ENCODE data around the gene RAPGEF6. TPM values are rescaled to one million over a fixed set of nuclear protein-coding genes. Genes with fewer than 3 reads are reported as not detected.

Gene RAPGEF6
- total RNA-seq, 6 experiments from 2014 or later = 7.3 to 12.0 (median 10.2) TPM

DNA sequence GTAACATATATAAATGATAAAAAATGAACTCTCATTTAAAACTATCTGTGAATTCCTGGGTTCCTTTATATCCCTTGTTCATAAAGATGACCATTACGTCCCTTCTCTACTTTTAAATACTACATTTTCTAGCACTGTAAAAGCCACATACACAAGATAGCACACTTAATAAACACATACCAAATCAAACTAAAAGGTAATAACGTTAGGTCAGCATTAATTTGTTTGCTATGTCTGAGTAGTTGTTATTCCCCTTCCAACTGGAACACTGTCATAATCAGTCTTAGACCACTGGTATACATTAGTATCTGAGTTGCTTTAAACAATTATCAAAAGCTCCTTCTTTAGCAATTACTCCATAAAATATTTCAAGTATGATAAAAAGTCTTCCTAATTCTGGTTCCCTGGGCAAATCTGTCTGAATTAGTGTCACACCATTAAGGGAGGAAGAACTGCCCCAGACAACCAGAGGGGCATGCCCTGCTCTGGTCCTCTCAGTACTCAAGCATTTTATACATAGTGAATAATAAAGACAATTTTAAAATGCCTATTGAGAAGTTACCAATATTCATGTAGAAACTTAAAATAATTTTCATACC, 98.1 kb downstream of the RAPGEF6 start:
- no peak overlapping the region for H3K4me3 Mint-ChIP-seq
- H3K27ac Mint-ChIP-seq = no peak overlapping the region
- no peaks in the 10 kb centered on the region for H3K27me3 Mint-ChIP-seq (ENCODE audit: insufficient read depth)
- peaks cover 5% of the 10 kb centered on the region; the same call in 1 of the 2 replicates for H3K36me3 Mint-ChIP-seq (ENCODE audit: low read depth)
- H3K9me3 Mint-ChIP-seq = no peaks in the 10 kb centered on the region
- TF ChIP-seq, protein P1, sequence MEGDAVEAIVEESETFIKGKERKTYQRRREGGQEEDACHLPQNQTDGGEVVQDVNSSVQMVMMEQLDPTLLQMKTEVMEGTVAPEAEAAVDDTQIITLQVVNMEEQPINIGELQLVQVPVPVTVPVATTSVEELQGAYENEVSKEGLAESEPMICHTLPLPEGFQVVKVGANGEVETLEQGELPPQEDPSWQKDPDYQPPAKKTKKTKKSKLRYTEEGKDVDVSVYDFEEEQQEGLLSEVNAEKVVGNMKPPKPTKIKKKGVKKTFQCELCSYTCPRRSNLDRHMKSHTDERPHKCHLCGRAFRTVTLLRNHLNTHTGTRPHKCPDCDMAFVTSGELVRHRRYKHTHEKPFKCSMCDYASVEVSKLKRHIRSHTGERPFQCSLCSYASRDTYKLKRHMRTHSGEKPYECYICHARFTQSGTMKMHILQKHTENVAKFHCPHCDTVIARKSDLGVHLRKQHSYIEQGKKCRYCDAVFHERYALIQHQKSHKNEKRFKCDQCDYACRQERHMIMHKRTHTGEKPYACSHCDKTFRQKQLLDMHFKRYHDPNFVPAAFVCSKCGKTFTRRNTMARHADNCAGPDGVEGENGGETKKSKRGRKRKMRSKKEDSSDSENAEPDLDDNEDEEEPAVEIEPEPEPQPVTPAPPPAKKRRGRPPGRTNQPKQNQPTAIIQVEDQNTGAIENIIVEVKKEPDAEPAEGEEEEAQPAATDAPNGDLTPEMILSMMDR (IDR thresholded peaks at IDR 0.05) = no peak
- H3K4me1 Mint-ChIP-seq (ENCODE audit: low read depth) = peaks cover 50% of the 10 kb centered on the region
- no peak for DNase-seq

DNA sequence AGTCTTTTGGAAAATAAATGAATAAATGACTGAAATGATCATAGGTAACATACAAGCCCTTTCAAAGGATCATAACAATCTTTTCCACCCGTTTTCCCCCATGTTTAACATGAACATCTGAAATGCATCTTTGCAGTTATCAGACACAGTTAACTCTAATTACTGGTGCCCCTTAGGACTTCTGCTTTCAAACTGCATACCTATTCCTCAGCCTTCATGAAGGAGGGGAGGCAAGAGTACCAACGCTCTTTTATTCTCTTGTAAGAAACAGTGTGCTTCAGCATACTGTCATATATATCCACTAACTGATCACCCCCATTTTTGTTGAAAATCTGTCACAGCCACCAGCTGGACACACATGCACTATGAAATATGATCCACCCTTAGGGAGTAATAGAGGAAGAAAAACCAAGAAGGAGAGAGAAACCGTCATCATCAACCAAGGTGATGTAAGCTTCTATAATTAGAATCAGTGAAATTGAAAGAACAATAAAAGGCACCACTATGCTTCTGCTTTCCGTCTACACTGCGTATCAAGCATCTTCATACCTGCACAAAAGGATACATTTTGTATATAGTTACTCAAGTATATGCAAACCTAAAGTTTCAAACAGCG, 98.7 kb downstream of the RAPGEF6 start:
- no peak overlapping the region for H3K27ac Mint-ChIP-seq
- H3K27me3 Mint-ChIP-seq (ENCODE audit: insufficient read depth) = no peaks in the 10 kb centered on the region
- H3K4me3 Mint-ChIP-seq = no peak overlapping the region
- no peaks in the 10 kb centered on the region for H3K9me3 Mint-ChIP-seq
- peaks cover 5% of the 10 kb centered on the region; the same call in 1 of the 2 replicates for H3K36me3 Mint-ChIP-seq (ENCODE audit: low read depth)
- TF ChIP-seq, protein P1 (IDR thresholded peaks at IDR 0.05) = no peak
- DNase-seq = no peak
- H3K4me1 Mint-ChIP-seq (ENCODE audit: low read depth) = peaks cover 44% of the 10 kb centered on the region

DNA sequence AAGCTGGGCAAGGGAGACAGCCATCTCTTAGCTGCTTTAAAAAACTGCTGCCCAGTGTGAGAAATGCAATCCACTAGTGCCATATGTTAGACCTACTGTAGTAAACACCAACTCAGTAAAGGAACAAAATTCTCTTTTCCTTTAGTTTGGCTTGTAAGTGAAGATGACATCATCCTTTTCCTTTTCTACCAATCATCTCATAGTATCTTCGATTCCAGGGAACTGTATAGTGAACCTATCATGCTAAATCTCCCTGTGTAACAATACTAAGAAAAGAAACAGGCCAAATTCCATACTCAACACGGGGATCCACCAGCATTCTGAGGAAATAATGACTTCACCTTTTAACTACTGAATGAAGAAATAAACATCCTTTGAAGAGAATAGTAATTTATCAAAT, 100.1 kb downstream of the RAPGEF6 start:
- no peak for DNase-seq
- Mint-ChIP-seq H3K27me3 (ENCODE audit: insufficient read depth) (no peaks in the 10 kb centered on the region), H3K36me3 (ENCODE audit: low read depth) (peaks cover 5% of the 10 kb centered on the region; the same call in 1 of the 2 replicates), H3K9me3 (no peaks in the 10 kb centered on the region), H3K4me1 (ENCODE audit: low read depth) (peaks cover 43% of the 10 kb centered on the region), H3K4me3 (no peak overlapping the region), H3K27ac (no peak overlapping the region)
- TF ChIP-seq, protein P1 (IDR thresholded peaks at IDR 0.05) = no peak

- Mint-ChIP-seq H3K27me3 (ENCODE audit: insufficient read depth) (no peaks in the 10 kb centered on the region), H3K9me3 (no peaks in the 10 kb centered on the region), H3K4me1 (ENCODE audit: low read depth) (peaks cover 42% of the 10 kb centered on the region), H3K4me3 (no peak overlapping the region), H3K27ac (no peak overlapping the region), H3K36me3 (ENCODE audit: low read depth) (peaks cover 1% of the 10 kb centered on the region; the same call in 1 of the 2 replicates)
- DNase-seq = no peak
- TF ChIP-seq, protein P1 (IDR thresholded peaks at IDR 0.05) = peak; percentile 50
Observed at GRCh38 chr5:131533836-131534235, 101.2 kb downstream of the RAPGEF6 start.

DNA sequence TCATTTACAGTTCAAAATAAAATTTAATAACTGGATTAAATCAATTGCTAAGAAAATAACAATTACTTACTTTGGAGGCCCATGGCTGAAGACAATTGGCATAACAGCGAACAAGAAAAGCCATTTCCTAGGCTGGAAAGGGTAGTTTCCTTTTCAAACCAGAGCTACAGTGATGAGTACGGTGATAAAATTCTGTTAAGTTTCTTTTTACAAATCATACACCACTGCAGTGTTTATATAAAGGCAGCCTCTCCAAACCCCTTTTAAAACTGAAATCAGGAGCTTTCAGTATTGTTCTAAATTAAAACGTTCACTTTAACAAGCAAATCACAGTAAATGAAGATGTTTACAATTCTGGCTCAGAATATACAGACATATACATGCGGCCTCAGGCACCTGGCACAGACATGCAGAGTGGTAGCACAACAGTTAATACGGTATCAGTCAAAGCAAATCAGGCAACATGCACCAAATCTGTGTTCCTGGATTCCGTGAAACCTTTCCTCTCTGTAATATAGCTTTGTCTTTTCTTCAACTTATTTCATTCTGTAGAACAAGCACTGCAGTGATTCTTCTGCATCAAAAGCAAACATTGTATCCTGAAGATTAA, 102.9 kb downstream of the RAPGEF6 start:
- peaks cover 7% of the 10 kb centered on the region; the same call in 1 of the 2 replicates for H3K36me3 Mint-ChIP-seq (ENCODE audit: low read depth)
- DNase-seq = no peak
- no peak overlapping the region for H3K27ac Mint-ChIP-seq
- no peaks in the 10 kb centered on the region for H3K9me3 Mint-ChIP-seq
- no peak overlapping the region for H3K4me3 Mint-ChIP-seq
- H3K4me1 Mint-ChIP-seq (ENCODE audit: low read depth) = peaks cover 31% of the 10 kb centered on the region
- H3K27me3 Mint-ChIP-seq (ENCODE audit: insufficient read depth) = no peaks in the 10 kb centered on the region
- TF ChIP-seq, protein P1 (IDR thresholded peaks at IDR 0.05) = no peak

All from HFFc6 (cell line).